ENCODE data around the gene SRMS. TPM values are rescaled to one million over a fixed set of nuclear protein-coding genes. Genes with fewer than 3 reads are reported as not detected.

Gene SRMS
- total RNA-seq, 1 experiment from 2014 or later, result 0.79 TPM

DNA sequence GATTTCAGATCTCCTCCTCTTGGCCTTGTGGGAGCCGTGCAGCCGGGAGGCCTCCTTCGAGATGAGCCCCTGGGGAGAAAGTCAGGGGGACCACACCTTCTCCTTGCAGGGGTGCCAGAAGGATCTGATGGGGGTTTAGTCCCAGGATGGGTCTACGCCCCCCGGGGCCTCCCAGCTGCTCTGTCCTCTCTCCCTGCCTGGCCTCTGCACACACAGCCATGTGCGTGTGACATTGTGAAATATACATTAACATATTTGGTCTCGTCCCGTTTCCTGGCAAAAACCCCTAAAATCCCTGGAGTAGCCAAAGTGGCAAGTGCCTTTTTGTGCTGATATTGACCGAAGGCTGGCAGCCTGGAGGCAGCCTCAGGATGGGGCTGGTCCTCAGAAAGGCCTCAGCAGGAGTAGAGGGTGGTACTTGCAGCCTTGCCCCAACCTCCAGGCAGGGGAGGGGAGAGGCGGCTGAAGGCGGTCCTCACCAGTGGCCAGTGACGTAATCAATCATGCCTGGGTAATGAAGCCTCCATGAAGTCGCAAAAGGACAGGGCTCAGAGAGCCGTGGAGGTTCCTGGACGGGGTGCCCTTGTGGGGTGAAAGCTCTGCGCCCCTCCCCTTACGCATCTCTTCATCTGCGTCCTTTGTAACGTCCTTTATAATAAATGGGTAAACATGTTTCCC is 31.6 kb upstream of the SRMS start:
- H3K23me2 ChIP-seq (ENCODE audit: insufficient read length, low read depth, low read length, poor library complexity, severe bottlenecking), result no peaks in the 10 kb centered on the region
- no peak overlapping the region for H3K4me2 ChIP-seq (ENCODE audit: insufficient read depth, insufficient read length, low read length)
- H2AFZ ChIP-seq (ENCODE audit: low read length), result no peak overlapping the region
- no peak for DNase-seq
- no peak overlapping the region for H4K91ac ChIP-seq (ENCODE audit: insufficient read length, low read depth, low read length)
- H3K4me1 Mint-ChIP-seq, result peaks cover 12 to 21% of the 10 kb centered on the region in 2 experiments
- TF ChIP-seq, protein P1, sequence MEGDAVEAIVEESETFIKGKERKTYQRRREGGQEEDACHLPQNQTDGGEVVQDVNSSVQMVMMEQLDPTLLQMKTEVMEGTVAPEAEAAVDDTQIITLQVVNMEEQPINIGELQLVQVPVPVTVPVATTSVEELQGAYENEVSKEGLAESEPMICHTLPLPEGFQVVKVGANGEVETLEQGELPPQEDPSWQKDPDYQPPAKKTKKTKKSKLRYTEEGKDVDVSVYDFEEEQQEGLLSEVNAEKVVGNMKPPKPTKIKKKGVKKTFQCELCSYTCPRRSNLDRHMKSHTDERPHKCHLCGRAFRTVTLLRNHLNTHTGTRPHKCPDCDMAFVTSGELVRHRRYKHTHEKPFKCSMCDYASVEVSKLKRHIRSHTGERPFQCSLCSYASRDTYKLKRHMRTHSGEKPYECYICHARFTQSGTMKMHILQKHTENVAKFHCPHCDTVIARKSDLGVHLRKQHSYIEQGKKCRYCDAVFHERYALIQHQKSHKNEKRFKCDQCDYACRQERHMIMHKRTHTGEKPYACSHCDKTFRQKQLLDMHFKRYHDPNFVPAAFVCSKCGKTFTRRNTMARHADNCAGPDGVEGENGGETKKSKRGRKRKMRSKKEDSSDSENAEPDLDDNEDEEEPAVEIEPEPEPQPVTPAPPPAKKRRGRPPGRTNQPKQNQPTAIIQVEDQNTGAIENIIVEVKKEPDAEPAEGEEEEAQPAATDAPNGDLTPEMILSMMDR (conservative IDR thresholded peaks at IDR 0.05), result no peak
- no peak overlapping the region for H3K4ac ChIP-seq (ENCODE audit: low read depth, low read length)
- no peak overlapping the region for H3K56ac ChIP-seq (ENCODE audit: insufficient read length, low read depth, low read length)
- no peak overlapping the region for H2AK5ac ChIP-seq (ENCODE audit: insufficient read length, low read length)
- no peak overlapping the region for H3T11ph ChIP-seq (ENCODE audit: low read length)
- H4K8ac ChIP-seq (replicated peaks; ENCODE audit: insufficient read length, low read depth, low read length), result no peak overlapping the region
- no peak overlapping the region for H3K14ac ChIP-seq (ENCODE audit: insufficient read depth, low read length)
- H2BK15ac ChIP-seq (ENCODE audit: low read depth, low read length), result no peak overlapping the region; the same call in 1 of the 2 replicates
- H4K20me1 ChIP-seq (ENCODE audit: control insufficient read depth, insufficient read depth, insufficient read length), result no peaks in the 10 kb centered on the region
- H3K23ac ChIP-seq (ENCODE audit: insufficient read length, low read depth, low read length), result no peak overlapping the region
- H3K36me3 Mint-ChIP-seq (ENCODE audit: insufficient read depth in 1 of 3, low read depth in 3 of 3), result no peaks in the 10 kb centered on the region
- no peak overlapping the region for H2BK12ac ChIP-seq (ENCODE audit: insufficient read length, low read depth, low read length)
- no peak overlapping the region for H2BK120ac ChIP-seq (ENCODE audit: low read depth, low read length, poor library complexity, severe bottlenecking)
- H3K4me1 ChIP-seq (ENCODE audit: insufficient read depth, low read length), result no peaks in the 10 kb centered on the region
- no peak overlapping the region for H2BK5ac ChIP-seq (ENCODE audit: insufficient read length, low read length)
- no peaks in the 10 kb centered on the region for H3K9me3 ChIP-seq (ENCODE audit: control insufficient read depth, low read depth, low read length)
- no peak overlapping the region for H2BK20ac ChIP-seq (ENCODE audit: low read depth, low read length, poor library complexity, severe bottlenecking)
- no peaks in the 10 kb centered on the region for H3K27me3 ChIP-seq (ENCODE audit: insufficient read depth, low read length)
- no CpG with 5 or more reads among the region's 19 CpGs for WGBS (ENCODE audit: extremely low coverage, insufficient read length, low lambda C conversion rate)
- no peaks in the 10 kb centered on the region; the same call in none of the 2 replicates for H3K27me3 Mint-ChIP-seq (ENCODE audit: low read depth)
- no peak overlapping the region for H3K9ac ChIP-seq (ENCODE audit: extremely low read depth, insufficient read length, low read length)
- no peak overlapping the region for H3K18ac ChIP-seq (ENCODE audit: insufficient read length, low read depth, low read length)
- no peaks in the 10 kb centered on the region for H3K9me3 Mint-ChIP-seq
- H4K5ac ChIP-seq (ENCODE audit: insufficient read length, low read depth, low read length), result no peak overlapping the region
- no peaks in the 10 kb centered on the region for H3K79me1 ChIP-seq (ENCODE audit: insufficient read depth, low read depth, low read length, poor library complexity, severe bottlenecking)
- no peak overlapping the region for H3K27ac ChIP-seq (ENCODE audit: insufficient read length, low read depth, low read length)
- no peak overlapping the region for H3K4me3 Mint-ChIP-seq
- no peak overlapping the region for H3K27ac Mint-ChIP-seq
- no peaks in the 10 kb centered on the region for H3K79me2 ChIP-seq (ENCODE audit: insufficient read depth, low read length)

All from H9 (cell line).